Measurements from ENCODE around the gene FOXP3.
A peak's percentile ranks its signal among the peaks of the same experiment; 100 is the strongest.
"Not testable (repeated sequence)": the region's sequence is repeated elsewhere in the genome, so short reads cannot be mapped to it uniquely, and the experiment has no call there.

FOXP3 gene, protein sequence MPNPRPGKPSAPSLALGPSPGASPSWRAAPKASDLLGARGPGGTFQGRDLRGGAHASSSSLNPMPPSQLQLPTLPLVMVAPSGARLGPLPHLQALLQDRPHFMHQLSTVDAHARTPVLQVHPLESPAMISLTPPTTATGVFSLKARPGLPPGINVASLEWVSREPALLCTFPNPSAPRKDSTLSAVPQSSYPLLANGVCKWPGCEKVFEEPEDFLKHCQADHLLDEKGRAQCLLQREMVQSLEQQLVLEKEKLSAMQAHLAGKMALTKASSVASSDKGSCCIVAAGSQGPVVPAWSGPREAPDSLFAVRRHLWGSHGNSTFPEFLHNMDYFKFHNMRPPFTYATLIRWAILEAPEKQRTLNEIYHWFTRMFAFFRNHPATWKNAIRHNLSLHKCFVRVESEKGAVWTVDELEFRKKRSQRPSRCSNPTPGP

DNA sequence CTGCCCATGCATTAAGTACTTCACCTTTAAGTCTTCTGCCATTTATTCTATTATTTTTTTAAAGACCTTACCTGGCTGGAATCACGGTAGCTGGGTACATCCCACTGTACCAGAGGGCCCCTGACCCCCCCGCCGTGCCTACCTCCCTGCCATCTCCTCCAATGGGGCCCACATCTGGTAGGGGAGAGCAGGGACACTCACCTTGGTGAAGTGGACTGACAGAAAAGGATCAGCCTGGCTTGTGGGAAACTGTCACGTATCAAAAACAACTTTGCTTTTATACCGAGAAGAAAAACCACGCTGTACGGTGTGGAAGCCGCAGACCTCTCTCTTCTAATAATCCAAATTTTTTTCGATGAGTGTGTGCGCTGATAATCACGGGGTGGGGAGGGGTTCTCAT lies at the start of gene FOXP3:
FOXP3 (minus strand) TSS at position 251 of the 400 bp plus-strand sequence. CDS start 6,205 bp downstream, outside the sequence.
- no peak for FAIRE-seq

DNA sequence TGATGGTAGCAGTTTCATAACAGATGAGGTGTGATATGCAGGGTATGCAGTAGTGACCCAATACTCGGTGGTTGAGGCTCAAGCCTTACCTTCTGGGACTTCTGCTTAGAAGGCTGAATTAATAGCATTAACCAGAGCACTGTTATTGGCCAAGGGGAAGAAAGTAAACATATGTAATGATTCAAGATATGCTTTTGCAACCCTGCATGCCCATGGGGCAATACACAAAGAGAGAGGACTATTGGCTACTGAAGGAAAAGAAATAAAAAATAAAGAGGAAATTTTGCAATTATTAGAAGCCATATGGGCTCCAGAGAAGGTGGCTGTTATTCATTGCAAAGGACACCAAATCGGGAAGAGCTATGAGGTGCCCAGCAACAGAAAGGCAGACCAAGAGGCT lies 47.7 kb upstream of the FOXP3 start:
- no peak for FAIRE-seq

DNA sequence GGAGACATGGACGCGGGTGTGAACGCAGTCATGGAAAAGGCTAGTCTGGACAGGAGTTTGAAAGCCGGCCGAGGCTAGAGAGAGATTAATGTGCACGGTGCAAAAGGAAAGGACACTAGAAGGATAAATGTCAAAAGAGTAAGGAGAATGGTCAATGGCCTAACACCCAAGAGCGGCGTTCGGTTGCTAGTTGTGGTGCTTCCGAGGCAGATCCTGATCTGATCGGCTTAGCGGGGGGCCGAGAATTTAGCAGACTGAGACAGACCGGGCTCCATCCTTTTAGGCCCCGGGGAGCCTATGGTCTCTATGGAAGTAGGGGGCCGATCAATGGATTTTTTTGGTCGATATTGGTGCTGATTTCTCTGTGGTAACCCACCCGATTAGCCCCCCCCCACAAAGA lies 45.9 kb upstream of the FOXP3 start:
- no peak for FAIRE-seq

DNA sequence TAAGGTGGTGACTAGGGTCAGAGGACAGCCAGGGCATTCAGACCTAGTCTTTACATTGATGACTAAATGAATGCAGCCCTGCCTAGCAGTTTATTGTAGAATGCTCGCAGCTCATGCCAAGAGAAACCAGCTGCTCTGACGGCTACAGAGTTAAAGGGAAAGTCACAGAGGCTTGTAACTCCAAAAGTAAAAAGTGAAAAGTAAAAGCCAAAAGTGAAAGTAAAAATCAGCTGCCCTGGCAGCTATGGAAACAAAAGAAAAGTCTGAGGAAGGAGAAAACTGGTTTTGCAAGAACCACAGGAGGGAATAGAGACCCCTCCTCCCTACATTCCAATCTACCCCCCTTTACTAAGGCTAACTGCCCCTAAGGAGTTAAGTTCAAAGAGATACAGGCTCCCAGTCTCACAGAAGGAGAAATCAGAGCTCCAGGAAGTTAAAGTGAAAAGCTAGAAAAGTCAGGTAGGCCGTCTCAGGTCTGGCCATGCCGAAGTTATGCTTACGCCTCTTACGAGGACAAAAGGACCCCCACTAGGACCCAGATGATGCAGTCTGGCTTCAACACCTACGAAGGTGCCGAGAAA lies 45.0 kb upstream of the FOXP3 start:
- peak; percentile 77 for FAIRE-seq

DNA sequence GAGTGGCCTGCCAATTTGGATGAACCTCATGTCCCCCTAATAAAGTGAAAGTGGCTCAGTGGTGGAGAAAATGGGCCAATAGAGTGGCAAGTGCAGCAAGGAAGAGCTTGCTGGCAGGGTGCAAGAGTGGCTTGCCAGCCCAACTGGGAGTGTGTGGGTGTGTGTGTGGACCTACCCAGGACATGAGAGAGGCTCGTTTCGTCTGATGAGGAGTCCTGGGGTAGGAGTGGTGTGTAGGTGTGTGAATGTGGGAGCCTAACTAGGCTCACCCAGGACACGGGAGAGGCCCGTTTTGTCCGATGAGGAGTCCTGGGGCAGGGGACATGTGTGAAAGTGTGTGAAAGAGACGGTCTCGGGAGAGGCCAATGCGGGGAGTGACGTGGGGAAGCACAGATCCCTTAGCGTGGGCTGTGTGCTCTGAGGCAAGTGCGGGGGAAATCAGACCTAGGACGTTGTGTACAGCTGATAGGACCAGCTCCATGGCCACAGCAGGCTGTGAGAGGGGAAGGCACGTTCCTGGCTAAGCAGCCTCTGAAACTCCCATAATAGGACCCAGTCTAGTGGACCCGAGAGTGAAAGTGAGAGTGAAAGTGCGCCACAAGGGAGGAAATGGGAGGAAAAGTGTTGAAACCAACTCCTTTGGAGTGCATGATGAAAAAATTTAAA lies 44.2 kb upstream of the FOXP3 start:
- FAIRE-seq, result no peak

DNA sequence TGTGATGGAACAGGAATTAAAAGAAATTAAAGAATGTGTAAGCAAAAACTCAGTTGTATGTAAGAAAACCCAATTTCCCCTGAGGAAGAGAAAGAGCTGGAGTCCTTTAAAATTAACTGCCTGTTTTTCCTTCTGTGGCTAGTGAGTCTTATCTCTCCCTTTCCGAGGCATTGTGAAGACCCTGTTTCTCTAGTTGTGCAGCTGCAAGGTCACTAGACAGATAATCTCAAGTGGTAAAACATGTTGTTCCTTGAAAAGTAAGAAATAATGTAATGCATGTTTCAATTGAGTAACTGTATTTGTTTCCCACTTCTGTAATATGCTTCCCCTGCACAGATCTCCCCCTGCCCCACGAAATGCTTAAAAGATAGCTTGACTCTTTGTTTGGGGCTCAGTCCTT lies 43.3 kb upstream of the FOXP3 start:
- FAIRE-seq, result not testable (repeated sequence)

DNA sequence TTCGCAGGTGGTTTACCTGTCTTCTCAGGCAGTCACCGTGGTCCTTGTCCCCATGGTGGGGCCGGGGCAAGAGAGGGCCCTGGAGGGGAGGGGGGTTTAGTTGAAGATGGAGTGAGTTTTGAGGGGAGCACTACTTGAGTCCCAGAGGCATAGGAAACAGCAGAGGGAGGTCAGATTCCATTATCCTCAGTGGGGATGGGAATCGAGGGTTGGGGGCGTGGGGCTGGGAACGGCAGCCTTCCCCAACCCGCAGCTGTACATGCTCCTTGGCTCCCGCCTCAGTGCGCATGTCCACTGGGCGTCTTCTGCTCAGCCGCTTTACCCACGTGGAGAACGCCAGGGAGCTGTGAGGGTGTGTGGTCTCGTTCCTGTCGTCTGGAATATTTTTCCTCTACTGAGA lies 38.8 kb upstream of the FOXP3 start, which contains the start of gene GAGE10:
GAGE10 (plus strand) TSS at position 301 of the 400 bp plus-strand sequence. CDS start 1,214 bp downstream, outside the sequence.
- FAIRE-seq, result no peak

DNA sequence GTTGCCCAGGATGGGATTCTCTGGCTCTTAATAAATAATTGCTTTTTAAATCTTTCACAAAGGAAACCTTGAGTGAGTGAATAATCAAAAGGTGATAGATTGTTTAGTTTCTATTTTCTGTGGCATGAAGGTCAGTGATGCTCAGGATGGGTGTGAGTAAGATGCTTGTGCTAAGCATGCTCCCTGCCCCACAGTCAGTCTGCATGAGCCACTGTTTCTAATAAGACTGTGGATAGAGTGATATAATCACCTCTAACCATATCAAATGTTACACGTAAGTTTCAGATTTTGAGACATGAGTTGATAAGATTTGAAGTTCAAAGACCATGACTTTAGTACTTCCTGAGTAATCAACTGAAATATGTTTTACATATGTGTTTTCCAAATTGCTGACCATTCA lies 36.2 kb upstream of the FOXP3 start:
- no peak for FAIRE-seq

DNA sequence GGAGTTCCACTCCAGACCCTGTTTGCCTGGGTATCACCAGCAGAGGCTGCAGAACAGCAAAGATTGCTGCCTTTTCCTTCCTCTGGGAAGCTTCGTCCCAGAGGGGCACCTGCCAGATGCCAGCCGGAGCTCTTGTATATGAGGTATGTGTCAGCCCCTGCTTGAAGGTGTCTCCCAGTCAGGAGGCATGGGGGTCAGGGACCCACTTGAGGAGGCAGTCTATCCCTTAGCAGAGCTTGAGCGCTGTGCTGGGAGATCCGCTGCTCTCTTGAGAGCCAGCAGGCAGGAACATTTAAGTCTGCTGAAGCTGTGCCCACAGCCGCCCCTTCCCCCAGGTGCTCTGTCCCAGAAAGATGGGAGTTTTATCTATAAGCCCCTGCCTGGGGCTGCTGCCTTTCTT lies 34.8 kb upstream of the FOXP3 start:
- not testable (repeated sequence) for FAIRE-seq

DNA sequence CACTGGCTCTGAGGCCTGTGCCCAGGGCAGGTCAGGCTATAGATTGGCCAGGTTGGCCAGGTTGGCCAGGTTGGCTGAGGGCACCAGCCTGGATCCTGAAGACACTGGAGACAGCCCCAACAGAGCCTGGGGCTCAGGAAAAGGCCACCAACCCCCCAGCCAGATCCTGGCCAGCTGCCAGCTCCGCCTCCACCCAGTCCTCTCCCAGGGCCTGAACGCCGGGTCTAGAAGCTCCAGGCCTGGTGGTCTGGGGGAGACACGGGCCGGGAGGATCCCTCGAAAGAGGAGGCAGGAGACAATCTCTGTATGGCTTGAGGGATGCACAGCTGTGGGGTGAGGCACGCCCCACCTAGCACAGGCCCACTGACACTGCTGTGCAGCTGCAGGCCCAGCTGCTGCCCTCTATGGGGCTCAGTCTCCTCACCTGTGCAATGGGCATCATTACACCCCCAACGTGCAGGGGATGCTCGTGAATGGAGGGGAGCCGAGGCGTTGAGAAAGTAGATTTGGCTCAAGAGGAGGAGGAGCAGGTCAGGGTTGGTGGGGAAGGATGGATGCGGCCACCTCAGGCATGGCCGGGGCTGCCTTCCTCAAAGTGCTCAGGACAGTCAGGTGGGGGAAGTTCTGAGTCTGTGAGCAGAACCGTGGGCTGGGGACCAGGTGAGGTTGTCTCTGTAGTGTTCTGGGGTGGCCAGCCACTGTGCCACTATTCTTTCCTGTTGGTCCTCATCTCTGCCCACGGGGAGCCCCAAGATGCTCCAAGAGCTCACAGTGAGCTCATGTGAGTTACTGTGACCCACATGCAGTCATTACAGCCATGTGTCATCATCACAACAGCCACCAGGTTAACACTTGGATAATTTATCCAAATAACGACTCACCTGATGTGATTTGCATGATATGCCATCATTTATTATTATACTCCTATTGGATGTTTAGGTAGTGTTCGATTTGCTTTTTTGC lies 28.2 kb upstream of the FOXP3 start:
- no peak for FAIRE-seq

DNA sequence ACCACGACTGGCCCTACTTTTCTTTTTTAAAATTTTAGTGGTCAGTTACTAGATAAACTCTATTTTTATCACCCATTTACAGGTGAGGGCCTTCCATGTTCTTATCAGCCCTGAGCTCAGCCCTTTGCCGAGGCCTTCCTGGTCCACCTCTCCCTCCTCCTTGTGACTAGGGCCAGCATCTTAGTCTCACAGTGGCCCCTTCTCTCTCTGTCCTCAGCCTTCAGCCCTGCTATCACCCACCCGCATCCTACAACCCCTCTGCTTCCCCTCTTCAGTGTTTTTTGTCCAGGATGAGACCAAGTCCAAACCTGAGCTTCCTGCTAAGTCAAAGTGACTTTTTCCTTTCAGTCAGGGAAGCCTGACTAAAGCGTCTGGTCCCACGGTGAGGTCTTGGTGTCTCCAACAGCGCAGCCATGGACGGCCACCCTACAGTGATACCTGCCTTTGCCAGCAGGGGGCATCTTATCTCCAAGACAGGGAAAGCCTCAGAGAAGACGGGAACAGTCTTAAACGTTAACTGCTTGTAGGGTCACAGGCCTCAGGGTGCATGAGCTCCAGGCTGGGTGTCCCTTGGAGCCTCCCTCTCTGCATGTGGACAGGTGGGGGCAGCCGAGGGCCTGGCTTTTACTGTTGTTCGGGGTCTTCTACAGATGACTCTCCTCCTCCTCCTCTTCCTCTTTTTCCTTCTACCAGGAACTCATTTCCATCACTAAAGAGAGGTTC lies 27.3 kb upstream of the FOXP3 start:
- no peak for FAIRE-seq

DNA sequence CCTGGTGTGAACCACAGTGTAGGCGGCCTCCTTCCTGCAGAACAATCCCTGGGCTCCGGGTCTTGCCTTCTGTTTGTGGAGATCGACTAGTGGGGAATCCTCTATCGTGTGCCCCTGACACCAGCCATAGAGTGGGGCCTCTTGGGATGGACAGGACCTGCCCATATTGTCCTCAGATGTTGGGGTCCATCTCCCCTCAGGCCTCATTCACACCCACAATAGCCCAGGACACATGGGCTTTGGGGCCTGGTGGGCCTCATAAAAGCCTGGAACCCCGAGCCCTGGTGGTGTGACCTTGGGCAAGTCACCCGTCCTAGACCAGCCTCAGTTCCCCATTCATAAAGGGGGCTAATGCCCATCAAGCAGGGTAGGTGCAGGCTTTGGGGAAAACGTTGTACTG lies 25.7 kb upstream of the FOXP3 start:
- no peak for FAIRE-seq

DNA sequence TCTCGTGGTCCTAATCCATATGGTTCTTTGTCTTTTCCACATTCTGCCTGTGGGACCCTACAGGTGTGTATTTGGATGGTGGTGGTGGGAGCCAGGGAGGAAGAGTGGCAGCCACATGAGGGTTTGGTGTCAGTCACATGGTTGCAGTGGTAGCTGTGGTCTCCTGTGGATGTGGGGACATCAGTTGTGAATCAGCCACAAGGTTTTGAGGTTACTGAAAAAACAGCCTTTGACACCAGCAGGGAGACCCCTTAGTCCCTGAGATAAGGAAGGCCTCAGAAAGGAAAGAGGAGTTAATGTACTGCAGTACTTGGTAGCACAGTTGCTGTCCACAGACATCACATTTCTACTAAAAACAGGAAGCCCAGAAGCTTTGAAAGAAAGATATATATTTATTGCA lies 23.2 kb upstream of the FOXP3 start:
- FAIRE-seq, result no peak

DNA sequence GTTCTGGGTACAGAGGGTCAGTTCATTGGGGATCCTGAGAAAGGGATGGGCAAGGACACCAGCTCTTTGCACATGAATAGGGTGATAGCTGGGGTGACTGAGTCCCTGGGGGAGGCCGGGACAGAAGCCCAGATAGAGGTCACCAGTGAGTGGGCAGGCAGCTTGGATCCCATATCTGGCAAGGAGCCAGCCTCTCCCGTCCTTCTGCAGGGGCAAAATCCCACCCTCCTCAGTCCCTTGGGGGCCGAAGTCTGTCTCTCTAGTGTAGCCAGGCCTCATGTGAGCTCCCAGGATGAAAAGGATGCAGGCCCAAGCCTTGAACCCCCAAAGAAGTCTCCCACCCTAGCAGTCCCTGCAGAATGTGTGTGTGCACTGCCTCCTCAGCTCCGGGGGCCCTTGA lies 22.1 kb upstream of the FOXP3 start:
- no peak for FAIRE-seq

DNA sequence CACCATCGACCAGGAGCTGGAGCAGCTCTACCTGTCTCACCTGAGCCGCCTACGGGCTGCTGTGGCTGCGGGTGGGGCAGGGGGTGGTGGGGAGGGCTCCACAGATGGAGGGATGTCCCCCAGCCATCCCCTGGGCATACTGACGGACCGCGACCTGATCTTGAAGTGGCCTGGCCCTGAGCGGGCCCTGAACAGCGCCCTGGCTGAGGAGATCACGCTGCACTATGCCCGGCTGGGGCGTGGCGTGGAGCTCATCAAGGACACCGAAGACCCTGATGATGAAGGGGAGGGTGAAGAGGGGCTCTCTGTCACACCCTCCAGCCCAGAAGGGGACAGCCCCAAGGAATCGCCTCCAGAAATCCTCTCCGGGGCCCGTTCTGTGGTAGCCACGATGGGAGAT lies 21.6 kb upstream of the FOXP3 start:
- no peak for FAIRE-seq

DNA sequence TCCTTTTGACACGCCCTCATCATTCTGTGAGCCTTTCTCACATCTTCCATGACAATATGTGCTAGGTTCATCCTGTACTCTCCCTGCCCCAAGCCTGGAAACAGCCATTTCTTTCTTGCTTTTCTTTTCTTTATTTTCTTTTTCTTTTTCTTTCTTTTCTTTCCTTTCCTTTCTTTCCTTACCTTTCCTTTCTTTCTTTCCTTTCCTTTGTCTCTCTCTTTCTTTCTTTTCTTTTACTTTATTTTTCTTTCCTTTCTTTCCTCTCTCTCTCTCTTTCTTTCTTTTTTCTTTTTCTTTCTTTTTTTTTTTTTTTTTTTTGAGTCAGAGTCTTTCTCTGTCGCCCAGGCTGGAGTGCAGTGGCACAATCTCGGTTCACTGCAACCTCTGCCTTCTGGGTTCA lies 19.7 kb upstream of the FOXP3 start:
- peak; percentile 73 for FAIRE-seq

DNA sequence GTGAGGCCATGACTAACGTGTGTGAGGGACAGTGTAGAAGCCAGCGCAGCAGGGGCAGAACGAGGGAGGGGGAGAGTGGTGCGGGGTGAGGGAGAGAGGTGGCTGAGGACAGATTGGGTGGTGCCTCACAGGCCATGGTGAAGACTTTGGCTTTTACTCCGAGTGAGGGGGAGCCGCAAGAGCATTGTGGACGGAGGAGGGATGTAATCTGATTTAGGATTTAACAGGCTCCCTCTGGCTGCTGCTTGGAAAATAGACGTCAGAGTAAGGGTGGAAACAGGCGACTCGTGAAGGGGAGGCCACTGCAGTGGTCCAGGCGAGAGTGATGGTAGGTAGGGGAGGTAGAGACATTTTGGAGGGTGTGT lies 18.1 kb upstream of the FOXP3 start:
- no peak for FAIRE-seq

DNA sequence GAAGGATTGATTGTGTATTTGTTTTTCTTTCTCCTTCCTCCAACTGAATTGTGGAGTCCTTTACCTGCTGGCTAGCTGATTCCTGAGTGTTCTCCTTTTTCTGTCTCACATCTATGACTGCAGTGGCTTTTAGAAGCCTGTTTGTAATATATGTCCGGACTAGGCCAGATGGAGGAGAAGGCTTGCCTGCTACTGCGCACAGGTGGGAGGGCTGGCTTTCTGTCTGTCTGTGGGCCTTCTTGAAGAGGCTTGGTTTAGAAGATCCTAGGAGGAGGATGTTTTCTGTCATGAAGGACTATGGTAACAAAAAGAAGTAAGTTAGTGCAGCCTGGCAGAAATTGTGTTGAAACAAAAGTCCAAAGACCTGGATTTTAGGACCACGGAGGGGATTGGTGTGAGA lies 13.6 kb upstream of the FOXP3 start:
- FAIRE-seq, result no peak

DNA sequence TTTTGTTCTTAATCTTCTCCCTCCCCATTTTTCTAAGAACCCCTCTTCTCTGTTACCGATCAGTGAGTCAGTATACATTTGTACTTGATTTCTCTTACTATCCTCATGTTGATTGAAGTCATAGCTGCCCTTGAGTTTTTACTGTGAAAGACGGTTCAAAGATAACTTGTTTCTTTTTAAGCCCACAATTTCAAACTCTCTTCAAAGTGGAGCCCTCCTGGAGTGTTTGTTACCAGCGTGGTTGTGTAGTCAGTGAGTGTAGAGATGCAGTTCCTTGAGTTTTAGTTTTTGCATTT lies 13.0 kb upstream of the FOXP3 start:
- FAIRE-seq, result no peak

DNA sequence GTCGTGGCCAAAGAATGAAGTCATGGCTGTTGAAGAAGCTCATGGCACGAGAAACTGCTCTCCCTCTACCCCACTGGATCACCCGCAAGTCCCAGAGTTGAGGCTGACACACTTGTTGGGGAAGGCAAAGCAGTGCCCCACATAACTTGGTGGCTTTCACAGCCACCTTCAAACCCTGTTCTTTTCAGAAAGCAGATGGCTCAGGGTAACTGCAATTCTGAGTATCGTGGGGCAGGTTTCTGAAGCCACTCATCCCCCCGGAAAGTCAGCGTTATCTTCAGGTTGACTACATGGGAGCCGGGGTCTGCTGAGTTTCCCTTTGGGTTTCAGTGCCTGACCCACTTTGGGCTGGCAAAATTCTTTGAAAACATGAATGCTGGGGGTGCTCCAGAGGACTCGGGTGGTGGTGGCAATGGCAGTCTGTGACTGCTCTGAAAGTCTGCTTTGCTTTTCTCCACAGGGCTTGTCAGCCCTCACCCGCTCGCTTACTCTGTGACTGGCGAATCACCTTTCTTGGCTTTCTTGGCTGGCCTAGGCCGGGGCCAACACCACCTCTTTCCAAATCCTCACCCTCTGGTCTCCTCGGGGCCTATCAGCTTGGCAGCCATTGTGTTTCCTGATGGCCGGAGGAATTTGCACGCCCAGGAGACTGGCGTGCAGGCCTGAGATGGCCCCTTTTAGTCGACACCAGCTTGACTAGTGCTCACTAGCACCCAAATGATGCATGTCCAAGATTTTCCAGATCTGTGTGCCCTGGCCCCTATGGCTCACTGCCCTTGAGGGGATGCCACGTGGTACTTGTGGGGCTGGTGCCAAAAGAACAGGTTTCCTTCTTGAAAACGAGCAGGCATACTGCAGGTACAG lies 12.4 kb upstream of the FOXP3 start:
- FAIRE-seq, result no peak

DNA sequence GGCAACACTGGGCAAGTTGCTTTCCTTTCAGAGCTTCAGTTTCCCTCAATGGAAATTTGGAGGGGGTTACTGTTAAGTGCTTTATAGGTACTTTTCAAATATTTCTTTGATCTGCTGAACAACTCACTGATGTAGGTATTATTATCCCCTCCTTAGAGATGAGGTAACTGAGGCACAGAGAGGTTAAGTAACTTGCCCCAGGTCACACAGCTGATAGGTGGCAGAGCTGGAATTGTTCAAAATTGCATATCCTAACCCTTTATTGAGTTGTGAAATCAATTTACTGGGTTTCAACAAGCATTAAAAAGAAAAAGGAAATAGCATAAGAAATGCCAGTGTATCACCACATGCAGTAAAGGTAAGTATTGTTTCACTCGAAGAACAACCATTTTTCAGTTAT lies 11.7 kb upstream of the FOXP3 start:
- no peak for FAIRE-seq

Measured in colon (tissue), 2 donors.